NCI-H1436 treated with DMSO at 0.1 percent for 48 hours (cell line): Measurements from ENCODE around the gene KDM5C.

Experiments
- DNase-seq: peaks from one replicate; lab custom pipeline; 2025; lab: John Stamatoyannopoulos, UW

The KDM5C gene

DNA sequence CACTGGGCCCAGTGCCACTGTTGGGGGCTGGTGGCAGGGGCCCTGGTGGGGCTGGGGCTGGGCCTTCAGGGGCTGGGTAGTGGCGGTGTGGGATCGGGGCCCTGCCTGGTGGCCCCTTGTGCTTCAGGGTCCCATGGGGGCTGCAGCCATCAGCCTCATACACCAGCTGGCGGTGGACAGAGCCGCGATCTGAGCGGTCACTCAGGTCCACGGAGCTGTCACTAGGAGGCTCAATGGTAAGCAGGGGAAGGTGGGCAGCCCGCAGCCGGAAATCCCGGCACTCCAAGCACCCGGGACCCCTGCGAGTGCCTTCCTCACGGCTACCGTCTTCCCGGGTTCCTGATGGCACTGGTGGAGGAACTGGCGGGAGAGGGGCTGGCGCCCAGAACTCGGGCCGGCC lies 25.5 kb upstream of the KDM5C start:
- DNase-seq: no peak

DNA sequence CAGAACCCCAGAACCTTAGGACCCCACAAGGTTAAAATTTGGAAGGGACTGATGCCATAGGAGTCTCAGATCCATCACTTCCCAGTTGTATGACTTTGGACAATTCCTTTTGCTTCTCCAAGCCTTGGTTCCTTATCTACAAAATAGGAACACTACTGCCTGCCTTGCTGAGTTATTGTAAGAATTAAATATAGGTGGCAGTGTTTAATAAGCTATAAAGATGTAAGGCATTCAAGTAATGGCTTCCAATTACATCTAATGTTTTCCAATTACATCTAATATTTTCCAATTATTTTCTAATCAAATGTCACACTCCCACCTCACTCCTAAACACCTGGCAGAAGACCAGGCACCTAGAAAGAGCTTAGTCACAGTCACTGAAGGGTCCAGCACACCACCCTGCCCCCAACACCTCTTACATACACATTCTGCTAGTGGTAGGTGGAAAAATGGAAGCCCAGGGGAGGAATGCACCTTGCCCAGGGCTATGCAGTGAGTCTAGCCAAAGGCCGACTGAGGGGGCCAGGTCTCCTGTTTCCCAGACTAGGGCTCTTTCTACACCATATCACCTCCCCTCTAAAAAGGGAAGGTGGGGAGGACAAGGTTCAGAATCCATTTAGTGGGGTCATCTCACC lies 24.5 kb upstream of the KDM5C start:
- no peak for DNase-seq

DNA sequence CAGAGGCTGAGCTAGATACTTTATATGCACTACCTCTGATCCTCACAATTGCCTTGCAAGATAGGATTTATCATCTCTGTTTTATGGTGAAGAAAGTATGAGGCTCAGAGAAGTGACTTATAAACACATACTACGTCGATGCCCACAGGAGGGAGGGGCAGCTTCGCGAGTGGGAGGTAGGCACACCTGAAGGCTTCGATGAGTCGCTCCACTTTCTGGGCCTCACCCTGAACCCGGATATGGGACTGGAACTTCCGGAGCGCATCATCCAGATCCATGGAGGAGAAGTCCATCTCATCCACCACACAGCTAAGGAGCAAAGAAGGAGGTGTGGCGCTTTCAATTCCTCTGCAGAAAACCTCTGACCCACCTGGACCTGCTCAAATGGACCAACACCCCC lies 22.9 kb upstream of the KDM5C start:
- no peak for DNase-seq

DNA sequence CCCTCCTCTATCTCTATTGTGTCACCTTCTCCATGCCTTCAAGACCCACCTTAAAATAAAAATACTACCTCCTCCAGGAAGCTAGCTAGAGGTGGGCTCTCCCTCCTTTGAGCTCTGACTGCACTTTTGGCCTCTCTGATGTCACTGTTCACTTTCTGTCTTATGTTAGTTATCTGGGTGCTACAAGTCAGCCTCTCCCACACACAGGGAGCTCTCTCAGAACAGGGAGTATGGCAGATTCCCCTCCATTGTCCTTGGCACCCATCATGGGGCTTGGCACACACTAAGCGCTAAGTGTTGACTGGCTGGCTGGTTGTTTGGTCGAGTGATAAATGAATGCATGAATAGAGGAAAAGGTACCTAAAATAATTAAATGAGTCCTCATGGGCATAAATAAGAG lies 21.2 kb upstream of the KDM5C start:
- DNase-seq: no peak

DNA sequence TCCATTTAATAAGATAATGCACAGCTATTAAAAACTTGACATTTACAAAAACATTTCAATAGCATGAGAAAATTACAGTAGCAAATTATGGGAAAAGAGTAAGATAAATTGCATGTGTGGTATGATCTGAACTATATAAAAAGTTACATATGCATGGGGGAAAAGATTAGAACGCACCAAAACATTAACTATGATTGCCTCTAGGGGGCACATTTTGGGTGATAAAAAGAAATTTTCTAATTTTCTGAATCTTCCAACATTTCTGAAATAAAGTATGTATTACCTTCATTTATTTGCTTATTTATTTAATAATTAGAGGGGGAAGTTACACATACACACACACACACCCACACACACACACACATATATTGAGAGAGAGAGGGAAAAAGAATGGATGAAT lies 19.6 kb upstream of the KDM5C start:
- no peak for DNase-seq

DNA sequence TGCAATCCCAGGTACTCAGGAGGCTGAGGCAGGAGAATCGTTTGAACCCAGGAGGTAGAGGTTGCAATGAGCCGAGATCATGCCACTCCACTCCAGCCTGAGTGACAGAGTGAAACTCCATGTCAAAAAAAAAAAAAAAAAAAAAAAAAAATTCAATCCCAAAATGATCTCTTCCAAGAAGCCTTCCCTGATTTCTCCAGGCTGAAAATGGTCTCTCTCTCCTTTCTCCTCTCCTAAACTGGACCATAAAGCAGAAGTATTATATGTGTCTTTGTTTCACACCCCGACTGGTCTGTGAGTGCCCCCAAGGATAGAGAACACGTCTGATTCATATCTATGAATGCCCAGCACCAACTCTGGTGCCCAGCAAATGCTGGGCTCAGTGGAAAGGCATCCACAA lies 17.3 kb upstream of the KDM5C start:
- DNase-seq: no peak

DNA sequence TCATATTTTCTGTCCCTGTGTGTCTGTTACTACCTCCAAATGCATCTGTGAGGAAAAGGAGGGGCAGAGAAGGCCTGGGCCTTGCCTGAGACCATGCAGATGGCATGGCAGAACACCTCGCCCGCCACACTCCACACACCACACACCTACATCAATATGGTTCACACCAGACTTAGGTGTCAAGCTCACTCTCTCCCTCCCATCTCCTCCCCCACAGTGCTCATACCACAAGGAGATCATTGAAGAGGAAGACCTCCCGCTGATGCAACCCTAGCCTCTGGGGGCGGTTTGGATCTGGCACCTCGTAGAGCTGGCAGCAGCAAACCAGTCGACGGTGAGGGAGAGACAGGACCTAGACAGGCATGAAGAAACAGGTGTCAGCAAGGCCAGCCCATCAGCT lies 16.6 kb upstream of the KDM5C start:
- no peak for DNase-seq

DNA sequence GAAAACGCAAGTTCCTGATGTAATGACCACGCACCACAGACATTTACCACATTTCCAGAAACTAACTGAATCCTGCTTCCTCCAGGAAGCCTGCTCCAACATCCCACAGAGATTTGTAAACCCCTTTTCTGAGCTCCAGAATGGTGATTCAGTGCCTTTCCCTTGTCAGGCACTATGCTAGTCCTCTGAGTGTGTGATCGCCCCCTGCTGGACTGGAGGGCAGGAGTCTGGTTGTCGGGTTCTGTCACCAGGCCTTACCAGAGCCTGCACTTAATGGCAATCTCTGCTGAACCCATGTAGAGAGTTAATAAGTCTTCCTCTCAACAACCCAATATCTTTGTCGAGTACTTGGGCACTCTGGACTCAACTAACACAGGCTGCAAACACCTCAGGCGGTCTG lies 14.5 kb upstream of the KDM5C start:
- no peak for DNase-seq

DNA sequence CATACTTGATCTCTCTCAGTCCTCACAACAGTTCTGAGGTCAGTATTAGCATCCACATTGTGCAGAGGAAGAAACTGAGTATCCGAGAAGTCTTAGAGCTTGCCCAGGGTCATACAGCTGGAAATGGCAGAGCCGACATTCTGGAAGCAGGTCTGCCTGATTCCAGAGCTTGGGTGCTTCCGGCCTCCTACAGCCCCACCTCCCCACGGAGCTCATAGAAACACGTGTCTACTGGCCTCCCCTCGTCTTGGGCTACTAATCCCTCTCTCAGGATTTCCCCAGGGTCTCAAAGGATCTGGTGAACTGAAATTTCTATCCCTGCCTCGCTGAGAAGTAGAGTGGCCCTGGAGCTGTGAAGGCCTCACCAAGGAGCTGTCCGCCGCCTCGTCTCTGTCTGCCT lies 12.0 kb upstream of the KDM5C start:
- DNase-seq: no peak

DNA sequence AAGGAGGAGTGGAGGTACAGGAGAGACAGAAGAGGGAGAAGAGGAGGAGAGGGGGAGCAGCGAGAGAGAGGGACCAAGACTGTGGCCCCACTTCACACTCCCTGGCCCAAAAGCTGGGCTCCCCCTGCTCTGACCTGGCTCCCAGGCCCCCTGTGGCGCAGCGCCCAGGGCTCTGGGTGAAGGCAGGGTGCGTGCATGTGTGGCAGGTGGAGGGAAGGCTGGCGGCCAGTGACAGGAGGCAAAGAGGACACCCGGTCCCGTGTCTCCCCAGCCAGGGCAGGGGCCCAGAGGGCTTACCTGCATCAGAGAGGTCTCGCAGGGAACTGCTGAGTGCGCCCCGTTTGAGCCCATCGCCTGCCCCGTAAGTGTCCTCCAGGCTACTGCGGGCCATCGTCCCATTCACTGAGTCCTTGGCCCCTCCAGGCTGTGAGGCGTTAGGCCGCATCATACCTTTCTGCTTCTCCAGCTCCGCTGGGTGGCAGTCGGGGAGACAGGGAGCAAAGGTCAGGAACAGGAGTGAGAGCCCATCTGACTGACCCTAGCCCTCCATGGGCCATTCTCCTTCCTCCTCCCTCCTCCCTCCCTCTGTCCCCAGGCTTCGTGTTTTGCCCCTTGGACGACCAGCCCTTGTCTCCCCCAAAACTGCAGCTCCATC lies 11.1 kb upstream of the KDM5C start:
- DNase-seq: no peak

DNA sequence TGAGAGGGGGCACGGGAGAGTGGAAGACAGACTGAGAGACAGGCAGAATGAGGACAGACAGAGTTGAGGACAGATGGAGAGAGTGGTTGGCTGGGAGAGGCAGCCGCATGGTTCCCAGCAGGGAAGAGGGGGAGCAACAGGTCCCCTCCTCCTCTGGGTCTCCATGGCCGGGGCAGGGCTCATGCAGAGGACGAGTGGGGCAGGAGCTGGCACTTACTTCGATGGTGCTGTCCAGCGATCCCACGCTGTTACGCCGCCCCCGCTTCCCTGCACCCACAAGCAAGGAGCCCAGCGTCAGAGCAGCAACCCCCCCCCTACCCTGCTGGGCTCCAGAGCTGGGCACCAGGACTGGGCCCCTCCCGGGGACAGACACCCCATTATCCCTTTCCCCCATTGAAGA lies 10.6 kb upstream of the KDM5C start:
- DNase-seq: no peak

DNA sequence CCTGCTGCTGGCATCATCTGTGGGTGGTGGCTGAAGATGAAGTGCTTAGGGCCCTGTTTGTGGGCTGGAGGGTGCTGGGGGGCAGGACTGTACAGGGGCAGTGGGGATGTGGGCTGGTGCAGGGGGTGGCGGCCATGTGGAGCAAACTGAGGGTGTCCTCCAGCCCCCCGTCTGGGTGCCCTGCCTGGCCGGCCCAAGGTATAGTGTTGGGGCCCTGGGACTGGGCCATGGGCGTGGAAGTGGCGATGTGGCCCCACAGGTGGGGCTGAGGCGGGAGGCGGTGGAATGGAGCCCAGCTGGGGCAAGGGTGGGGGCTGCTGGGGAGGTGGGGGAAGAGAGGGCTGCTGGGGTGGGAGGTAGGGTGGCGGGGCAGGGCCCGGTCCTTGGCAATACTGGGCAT lies 9.5 kb upstream of the KDM5C start:
- no peak for DNase-seq

DNA sequence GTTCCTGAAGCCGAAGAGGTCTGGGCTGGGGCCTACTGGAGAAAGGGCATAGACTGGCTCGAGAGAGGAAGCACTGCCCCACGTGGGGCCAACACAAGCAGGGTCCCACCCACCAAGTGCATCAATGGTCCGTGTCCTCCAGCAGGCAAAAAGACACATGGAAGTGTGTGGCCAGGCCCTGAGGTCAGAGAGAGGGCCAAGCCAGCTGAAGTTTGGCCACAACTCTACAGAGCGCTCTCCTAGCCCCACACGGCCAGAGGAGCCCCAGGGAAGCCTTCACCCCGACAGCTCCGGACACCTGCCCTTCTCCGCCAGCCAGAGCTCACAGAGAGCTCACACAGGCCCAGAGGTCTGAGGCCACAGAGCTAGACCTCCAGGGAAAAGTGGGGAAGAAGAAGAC lies 8.5 kb upstream of the KDM5C start:
- no peak for DNase-seq

DNA sequence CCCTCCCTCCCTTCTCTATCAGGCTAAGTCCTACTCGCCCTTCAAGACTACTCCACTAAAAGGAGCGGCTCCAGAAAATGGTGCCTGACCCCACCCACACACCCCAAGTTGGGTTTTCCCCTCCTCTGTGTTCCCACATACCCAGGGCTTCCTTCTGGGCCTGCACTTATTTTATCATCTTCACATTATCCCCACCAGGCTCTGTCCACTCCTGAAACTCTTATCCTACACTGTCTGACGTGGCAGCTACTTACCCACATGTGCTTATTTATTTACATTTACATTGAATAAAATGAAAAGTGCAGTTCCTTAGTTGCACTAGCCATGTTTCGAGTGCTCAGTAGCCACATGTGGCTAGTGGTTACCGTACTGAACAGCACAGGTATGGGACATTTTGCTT lies 5.1 kb upstream of the KDM5C start:
- DNase-seq: no peak

DNA sequence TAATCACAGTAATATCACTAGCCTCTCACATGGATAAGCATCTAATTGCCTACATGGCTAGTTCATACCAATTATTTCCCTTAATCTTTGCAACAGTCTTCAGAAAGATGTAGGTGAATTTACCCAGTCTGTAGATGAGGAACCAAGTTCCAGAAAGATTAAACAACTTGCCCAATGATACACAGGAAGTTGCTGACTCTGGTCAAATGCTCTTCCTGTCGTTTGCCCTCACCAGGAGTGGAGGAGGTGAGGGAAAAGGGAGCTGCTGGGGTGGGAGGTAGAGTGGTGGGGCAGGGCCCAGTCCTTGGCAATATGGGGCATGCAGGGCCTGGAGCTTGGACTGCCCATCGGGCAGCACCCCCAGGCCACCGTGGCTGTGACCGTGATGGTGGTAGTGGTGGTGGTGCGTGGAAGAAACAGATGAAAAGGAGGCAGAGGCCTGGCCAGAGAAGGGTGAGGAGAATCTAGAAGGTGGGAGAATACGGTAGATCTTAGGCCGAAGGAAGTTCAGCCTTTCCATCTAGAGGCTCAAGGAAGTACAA lies 2.3 kb upstream of the KDM5C start:
- DNase-seq: no peak

DNA sequence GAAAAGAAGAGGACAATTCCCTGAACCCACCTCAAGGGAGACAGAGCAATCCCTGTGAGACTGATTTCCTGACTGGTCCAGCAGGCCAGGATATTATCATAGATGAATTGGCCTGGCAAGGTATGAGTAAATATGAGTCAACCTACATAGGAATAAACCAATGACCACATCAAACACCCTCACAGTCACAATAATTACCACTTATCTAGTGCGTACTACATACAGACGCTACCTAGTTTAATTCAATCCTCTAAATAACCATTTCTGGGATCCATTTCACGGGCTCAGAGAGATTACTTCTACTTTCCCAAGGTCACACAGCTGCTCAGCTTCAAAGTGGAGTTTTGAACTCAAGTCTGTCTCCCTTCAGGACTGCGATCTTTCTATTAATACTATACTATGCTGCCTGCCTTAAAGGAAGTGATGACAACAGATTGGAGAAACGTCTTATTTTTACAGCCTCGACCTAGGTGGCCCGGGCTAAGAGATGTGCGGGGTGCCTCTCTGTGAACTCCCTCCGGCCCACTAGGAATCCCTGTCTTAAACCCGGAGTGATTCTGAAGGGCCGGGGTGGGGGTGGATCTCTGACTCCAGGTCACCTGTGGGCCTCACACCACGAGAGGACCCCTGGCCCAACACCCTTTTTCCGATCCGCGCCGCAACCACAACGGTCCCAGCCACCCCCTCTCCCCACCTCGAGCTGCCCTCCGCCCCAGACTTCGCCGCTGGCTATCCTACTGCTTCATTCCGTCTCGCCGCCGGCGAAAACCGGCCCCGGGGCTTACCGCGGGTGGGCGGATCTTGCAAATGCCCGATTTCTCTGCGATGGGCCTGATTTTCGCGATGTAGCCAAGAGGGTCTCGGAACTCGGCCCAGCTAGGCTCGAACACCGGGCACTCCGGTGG lies 800 bp downstream of the KDM5C start:
- DNase-seq: no peak

DNA sequence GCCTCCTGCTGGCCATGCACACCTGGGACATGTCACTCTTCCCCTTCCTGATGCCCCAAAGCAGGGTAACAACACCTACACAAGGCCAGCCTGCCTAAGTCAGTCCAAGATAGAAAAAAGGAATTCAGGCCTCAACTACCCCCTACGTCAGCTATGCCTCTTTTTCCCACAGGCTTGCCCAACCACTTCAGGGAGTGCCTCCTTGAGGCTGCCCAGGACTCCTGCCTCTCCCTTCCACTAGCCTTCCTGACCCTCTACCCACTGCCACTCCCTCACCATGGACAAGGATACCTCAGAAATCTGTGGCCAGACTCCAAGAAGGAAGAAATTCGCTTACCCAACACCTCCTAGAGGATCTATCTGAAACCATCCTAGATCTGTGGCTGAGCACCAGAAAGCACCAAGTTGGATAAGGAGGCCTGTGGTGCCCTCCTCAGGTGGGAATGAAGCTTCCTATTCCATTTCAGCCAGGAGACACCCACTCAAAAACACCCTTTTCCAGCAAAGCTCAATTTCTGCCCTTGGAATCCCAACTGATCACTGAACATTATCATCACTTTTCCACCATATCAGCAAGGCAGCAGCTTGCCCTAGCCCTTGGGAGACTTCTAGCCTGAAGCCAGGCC lies 1.8 kb downstream of the KDM5C start:
- DNase-seq: no peak

DNA sequence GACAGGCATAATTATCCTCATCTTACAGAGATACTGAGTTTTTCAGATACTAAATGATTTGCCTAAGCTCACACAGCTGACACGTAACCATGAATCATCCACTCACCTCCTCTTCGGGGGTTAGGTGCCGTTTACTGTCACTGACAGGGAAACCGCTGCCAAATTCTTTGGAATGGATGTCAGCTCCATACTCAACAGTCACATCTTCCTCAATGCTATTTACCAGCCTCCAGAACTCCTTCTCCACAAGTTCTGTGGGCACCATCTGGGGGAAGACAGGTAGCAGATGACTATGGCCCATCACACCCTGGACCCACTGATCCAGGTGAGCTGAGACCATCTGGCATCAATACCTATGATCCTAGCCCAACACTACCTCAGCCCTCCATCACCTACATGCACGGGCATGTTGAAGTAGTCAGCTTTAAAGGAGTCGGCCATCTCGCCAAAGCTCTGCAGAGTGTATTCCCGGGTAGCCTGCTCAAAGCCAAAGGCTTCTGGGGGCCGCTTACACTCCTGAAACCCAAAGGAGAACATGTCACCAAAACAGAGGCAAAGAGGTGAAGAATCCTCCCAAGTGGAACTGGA lies 13.5 kb downstream of the KDM5C start:
- no peak for DNase-seq

DNA sequence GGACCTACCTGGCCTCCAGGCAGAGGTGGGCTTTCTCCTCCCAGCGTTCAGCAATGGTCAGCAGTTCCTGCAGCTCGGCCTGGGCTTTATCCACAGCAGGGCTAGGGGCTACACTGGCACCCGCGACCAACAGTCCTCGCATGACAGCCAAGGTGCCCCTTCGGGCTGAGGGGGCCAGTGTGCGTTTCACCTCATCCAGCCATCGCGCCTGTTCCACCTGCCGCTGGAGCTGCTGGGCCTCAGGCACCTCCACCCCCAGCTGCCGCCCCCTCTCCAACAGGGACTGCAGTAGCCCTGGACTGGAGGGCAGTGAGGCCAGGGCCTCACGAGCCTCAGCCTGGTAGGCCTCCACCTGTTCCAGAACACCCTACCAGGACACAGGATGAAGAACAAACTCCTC lies 28.3 kb downstream of the KDM5C start:
- no peak for DNase-seq

DNA sequence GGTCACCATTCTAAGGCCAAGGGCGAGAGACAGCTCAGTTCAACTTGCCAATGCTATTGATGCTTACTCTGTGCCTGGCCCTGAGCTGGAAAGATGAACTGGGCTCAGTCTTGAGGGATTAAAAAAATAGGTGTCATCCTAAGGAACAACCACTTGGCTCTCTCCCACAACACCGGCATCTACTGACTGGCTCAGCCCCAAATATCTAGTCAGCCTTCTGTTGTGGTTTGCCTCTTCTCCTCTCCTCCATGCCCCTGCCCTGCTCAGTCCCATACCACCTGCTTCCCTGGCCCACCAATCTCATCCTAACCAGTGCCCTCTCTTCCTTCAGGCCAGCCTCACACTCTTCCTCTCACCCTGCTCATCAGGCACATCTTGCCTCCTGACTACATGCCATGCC lies 29.6 kb downstream of the KDM5C start:
- DNase-seq: no peak

DNA sequence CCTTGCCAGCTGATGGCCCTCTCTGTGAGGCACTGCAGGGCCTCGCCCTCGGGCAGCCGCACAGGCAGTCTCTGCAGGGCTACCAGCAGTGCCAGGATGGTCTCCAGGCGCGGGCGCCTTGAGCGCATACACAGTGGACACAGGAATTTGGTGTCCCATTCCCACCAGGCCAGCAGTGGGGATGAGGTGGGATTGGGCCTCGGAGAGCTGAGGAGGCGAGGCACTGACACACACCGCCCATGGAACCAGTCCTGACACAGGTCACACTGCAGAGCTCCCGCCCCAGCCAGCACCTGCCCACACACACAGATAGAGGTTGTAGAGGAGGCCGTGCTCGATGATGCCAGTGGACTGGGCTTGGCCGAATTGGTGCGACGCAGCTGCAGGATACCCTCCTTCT lies 30.7 kb downstream of the KDM5C start:
- DNase-seq: no peak

DNA sequence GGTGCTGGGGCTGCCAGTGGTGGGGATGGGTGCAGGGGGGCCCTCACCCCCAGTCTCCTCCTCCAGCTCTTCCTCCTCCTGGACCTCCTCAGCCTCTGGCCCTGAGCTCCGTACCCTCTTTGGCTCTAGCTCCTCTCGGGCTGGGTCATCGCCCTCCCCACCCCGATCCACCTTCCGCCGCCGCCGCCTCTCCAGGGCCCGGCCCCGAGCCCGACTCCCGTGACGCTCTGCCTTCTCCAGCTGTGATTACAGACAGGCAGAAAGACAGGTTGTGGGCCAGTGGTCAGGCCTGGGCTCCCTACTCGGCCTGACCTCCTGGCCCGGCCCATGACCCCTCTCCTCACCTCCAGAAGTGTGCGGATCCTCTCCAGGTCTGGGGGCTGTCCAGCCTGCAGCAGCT lies 31.9 kb downstream of the KDM5C start:
- DNase-seq: no peak
